WTC11 (cell line): ENCODE measurements around the gene C17orf75.
"Not testable (repeated sequence)": the region's sequence is repeated elsewhere in the genome, so short reads cannot be mapped to it uniquely, and the experiment has no call there.

Experiments
- SP1 ChIP-seq: sonication (generic); formaldehyde crosslinking; conservative IDR thresholded peaks from 2 replicates; pipeline ENCODE4 v1.8.1; 2022; ENCODE audit warnings: missing genetic modification reagents
- TF ChIP-seq, protein P1 (sequence below): fragments of 200-600 bp; IDR thresholded peaks from 2 replicates; pipeline ENCODE4 v1.8.0; 2022; ENCODE audit warnings: antibody characterized with exemption
- TF ChIP-seq, protein P2 (sequence below): sonication (generic); formaldehyde crosslinking; IDR thresholded peaks from 2 replicates; pipeline ENCODE4 v1.8.0; 2022; ENCODE audit warnings: mild to moderate bottlenecking, missing genetic modification reagents

DNA sequence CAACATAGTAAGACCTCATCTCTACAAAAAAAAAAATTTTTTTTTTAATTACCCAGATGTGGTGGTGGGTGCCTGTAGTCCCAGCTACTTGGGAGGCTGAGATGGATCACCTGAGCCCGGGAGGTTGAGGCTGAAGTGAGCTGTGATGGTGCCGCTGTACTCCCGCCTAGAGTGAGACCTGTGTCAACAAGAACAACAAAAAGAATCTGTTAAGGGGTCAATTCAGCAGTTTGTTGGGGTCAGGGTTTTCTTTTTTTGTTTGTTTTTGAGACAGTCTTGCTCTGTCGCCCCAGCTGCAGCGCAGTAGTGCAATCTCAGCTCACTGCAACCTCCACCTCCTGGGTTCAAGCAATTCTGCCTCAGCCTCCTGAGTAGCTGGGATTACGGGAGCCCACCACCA is 21.9 kb downstream of the C17orf75 start:
- TF ChIP-seq, protein P1, sequence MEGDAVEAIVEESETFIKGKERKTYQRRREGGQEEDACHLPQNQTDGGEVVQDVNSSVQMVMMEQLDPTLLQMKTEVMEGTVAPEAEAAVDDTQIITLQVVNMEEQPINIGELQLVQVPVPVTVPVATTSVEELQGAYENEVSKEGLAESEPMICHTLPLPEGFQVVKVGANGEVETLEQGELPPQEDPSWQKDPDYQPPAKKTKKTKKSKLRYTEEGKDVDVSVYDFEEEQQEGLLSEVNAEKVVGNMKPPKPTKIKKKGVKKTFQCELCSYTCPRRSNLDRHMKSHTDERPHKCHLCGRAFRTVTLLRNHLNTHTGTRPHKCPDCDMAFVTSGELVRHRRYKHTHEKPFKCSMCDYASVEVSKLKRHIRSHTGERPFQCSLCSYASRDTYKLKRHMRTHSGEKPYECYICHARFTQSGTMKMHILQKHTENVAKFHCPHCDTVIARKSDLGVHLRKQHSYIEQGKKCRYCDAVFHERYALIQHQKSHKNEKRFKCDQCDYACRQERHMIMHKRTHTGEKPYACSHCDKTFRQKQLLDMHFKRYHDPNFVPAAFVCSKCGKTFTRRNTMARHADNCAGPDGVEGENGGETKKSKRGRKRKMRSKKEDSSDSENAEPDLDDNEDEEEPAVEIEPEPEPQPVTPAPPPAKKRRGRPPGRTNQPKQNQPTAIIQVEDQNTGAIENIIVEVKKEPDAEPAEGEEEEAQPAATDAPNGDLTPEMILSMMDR, result not testable (repeated sequence)
- TF ChIP-seq, protein P2, sequence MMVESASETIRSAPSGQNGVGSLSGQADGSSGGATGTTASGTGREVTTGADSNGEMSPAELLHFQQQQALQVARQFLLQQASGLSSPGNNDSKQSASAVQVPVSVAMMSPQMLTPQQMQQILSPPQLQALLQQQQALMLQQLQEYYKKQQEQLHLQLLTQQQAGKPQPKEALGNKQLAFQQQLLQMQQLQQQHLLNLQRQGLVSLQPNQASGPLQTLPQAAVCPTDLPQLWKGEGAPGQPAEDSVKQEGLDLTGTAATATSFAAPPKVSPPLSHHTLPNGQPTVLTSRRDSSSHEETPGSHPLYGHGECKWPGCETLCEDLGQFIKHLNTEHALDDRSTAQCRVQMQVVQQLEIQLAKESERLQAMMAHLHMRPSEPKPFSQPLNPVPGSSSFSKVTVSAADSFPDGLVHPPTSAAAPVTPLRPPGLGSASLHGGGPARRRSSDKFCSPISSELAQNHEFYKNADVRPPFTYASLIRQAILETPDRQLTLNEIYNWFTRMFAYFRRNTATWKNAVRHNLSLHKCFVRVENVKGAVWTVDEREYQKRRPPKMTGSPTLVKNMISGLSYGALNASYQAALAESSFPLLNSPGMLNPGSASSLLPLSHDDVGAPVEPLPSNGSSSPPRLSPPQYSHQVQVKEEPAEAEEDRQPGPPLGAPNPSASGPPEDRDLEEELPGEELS (CRISPR knock-in tag), result not testable (repeated sequence)
- not testable (repeated sequence) for TF ChIP-seq SP1 (CRISPR knock-in tag)
